Activated gamma-delta T cell (primary cell): Measurements from ENCODE around the gene HLCS.
"Not testable (repeated sequence)": the region's sequence is repeated elsewhere in the genome, so short reads cannot be mapped to it uniquely, and the experiment has no call there.

Source experiments
- DNase-seq: peaks from one replicate; lab custom pipeline; 2025; lab: John Stamatoyannopoulos, UW

HLCS gene

DNA sequence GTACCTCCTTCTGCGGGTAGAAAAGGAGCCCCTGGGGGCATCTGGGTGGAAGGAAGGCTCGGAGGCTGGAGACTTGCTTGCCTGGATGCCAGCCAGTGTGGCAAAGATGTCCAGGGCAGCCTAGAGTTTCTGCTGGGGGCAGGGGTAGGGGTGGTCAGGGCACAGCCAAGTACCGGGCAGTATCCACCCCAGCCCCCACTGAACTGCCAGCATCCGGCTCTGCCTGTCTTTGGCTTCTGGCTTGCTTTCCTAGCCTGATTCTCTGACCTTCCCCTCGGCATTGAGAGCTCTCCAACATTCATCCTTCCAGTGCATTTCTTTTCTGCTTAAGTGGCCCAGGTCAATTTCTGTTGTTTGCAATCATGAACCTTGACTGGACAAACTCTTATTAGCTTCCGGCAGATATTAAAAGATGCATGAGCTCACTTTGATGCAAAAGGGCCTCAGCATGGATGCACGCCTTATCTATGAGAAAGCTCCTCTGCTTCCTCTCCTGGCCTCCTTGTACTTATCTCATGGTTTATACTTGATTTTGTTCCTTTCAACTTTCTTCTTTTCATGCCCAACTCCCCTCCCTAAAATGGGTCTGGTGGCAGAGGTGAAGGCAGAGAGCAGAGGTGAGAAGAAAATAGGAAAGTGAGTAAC lies 116.9 kb downstream of the HLCS start:
- DNase-seq: no peak

DNA sequence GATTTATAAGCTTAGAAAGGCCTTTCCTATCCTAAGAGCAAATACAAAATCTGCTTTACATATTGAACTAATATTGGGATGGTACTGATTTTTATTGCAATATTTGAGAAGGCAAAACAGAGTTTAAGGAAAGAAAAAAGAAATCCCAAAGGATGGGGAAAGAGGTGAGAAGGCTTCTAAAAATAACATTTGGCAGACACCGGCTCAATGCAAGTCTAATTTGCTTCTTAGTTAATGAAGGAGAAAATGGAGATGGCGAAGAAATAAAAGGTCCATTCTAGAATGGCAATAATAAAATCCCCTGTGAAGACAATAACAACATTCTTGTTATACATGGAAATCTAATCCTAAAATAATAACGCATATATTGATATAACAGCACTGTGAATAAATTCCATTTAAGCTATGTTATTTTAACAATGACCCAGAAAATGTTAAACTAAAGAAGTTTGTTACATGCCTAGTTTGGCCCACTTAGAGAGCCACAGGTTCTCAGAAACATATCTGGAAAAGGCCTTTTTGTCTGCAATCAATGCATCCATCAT lies 117.7 kb downstream of the HLCS start:
- DNase-seq: no peak

DNA sequence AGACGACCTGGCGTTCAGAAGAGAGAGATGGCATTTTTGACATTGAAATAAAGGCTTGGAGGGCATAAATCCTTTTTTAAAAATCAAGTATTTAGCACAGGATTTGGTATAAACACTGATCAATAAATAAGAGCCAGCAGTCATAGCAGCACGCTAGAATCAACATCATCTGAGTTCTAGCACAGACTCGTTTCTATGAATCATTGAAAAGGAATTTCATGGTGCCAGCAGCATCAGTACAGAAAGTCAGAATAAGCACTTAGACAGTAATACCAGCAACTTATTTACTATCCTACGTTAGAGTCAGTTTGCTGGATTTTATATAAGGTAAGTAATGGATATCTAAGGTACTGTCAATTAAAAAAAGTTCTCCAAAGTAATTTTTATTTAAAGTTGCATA lies 119.3 kb downstream of the HLCS start:
- DNase-seq: no peak

DNA sequence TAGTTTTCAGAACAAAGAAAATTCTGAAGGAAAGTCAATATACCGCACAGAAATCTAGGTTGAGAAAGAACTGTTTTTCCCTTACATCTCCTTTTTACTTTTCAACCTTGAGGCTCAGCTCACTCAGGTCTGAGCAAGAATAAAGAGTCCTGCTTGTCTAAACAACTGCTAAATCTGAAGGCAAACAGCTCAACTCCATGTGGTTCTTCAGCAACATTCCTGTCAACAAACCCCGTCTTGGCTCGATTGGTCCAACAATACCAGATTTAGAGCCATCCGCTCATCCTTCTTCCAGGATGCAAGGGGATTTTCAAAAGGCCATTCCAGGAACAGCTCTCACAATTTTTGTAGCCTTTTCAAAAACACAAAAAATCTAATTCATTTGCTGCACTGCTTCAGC lies 119.8 kb downstream of the HLCS start:
- DNase-seq: no peak

DNA sequence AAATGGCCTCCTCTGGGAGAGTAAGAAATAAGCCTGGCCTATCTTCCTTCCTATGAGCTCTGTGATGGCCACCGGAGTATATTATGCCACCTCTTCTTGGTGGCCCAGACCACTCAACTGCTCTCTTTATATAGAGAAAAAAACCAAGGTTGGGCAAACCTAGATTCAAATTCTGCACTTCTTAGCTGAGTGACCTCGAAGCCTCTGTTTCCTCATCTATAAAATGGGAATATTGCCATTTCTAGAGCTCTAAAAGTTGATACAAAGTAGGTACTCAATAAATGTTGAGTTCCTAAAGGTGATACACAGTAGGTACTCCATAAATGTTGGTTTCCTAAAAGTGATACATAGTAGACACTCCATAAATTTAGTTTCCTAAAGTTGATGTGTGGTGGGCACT lies 120.7 kb downstream of the HLCS start:
- DNase-seq: no peak

DNA sequence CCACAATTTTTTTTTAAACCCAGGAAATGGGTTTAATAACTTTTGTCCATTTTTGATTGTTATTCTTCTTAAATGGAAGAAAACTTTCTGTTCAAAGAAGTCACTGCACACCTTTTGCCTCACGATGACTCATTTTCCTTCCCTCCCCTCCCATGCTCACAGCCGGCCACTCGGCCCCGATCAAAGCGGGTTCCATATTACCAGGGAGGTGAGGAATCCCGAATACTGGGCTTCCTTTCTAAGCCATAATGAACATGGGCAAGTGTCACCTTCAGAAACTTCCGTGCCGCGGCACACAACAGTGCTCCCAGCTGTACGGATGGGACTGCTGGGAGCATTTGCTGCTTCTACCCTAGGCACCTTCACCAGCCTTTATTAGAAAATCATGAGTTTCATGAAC lies 121.4 kb downstream of the HLCS start:
- DNase-seq: no peak

DNA sequence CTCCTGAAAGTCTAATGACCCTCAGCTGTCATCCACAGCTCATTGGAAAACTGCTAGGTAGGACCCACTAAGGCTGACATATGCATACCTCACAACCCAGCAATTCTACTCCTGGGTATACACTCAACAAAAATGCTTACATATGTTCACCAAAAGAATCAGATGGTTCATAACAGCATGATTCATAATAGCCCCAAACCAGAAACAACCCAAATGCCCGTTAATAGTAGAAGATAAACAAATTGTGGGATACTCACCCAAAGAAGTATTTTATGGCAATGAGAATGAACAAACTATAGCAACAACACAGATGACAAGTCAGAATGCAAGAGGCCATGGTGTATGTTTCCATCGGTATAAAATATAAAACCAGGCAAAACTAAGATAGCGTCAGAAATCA lies 124.6 kb downstream of the HLCS start:
- DNase-seq: no peak

DNA sequence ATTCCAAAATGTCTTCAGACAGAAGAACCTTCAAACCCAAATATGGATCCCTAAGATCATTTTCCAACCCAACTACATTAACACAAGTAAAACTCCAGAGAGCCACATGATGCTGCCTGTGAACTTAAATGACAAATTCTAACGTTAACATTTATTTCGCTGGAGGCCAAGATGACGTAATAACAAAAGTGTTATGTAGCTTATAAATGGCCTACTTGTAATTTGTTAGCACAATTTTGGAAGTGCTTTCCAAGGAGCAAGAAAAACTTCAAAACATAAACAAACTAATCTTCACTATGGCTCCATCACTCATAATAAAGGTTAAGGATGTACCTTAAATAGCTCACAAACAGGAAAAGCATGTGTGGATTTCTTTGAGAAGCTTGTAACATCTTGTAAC lies 126.7 kb downstream of the HLCS start:
- DNase-seq: no peak

DNA sequence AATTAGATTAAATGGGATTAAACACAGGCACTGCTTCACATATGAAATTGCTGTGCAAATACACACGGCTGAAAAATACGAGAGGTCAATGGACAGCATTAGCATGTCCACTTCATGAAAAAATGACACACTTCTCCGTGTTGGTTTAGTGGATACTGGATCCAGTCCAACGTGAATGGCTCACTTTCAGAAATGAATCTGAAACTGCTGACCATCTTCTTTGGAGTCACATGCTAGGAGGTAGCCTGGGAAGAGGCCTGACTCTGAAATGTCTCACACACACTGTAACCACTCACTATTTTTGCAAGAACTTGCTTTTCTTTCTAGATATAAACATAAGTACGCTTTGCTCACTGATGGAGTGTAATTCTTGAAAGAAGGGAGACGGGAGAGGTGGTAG lies 127.3 kb downstream of the HLCS start:
- DNase-seq: no peak

DNA sequence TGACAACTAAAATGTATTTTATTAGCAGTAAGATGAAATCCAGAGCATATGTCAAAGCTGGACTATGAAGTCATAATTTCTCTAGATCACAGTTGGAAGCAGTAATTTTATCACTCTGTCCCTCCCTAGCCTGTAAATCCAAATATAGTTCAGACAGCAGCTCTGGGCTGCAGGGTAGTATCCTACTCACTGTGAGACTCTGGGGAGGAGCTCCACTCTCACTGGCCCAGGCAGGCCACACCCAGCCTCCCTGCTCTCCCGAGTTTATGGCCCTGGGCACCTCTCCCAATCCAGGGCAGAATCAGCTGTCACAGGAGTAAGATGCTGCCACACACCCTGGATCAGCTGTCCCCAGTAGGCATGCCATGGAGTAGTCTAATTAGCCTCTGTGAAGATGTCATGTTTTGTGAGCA lies 131.1 kb downstream of the HLCS start:
- DNase-seq: no peak

DNA sequence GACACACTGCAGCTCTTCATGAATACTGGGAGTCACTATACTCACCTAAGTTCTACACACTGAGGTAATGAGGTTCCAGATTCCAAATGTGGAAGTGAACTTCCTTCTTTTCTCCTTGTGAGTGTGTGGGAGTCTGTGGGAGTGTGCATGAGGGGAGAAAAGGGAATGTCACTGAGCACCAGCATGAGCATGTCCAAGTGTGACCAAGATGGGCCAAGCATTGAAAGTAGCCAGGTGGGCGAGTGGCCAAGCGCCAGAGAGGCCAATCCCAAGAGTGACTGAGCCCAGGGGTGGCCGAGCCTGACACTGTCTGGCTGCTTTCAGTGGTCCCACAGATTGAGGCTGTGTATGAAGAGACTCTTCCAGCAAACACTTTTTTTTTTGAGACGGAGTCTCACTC lies 132.3 kb downstream of the HLCS start:
- no peak for DNase-seq

DNA sequence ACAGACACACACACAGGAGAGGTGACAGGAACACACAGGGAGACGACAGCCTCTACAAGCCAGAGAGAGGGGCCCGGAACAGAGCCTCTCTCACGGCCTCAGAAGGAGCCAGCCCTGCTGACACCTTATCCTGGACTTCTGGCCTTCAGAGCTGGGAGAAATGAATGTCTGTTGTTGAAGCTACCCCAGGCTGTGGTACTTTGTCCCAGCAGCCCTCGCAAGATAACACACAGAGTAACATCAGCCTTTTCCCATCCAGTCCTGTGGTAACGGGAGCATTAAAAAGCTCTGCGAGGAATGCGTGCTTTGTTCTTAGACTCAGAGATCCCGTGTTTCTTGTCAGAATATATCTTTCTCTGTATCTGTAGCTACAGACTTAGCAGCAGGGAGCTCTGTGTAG lies 136.4 kb downstream of the HLCS start:
- no peak for DNase-seq

DNA sequence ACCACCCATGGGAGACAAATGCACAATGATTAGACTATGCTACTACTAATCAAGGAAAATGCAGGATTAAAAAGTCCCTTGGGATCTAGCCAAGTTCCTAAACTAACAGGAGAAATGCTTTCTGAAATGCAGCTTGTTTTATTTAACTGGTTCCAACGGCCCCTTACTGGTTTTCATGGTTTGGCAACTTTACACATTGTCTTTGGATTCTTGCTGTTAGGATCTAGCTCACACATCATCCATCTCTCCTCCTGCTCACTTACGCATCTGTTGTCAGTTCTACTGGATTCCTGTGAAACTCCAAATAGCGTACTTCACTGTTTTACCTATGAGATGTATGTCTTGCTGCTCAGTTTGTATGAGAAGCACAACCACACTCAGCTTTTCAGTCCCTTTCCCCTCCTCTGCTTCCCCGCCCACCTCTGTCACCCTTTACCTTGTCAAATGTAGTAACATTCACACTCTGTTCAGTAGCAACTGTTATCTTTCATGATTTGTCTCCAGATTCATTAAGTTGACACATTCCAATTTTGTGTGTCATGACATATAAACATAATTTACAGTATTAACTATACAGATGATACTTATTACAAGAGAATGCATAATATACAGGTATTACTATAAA lies 137.5 kb downstream of the HLCS start:
- DNase-seq: no peak

DNA sequence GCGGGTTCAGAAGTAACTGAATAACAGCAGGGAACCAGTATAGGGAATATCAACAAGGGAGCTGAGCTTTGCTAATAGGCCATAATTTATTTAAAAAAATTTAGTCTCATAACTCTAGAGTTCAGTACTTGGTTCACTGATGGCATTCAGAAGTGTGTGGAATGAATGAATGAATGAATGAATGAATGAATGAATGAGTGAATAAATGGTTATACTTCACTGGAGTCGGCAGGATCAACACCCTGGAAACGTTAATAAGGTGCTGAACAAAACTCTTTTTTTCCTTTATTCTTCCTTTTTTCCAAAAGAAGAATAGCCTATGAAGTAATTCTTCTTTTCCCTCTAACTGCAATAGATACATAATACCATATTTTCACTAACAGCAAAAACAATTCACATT lies 138.3 kb downstream of the HLCS start:
- no peak for DNase-seq

DNA sequence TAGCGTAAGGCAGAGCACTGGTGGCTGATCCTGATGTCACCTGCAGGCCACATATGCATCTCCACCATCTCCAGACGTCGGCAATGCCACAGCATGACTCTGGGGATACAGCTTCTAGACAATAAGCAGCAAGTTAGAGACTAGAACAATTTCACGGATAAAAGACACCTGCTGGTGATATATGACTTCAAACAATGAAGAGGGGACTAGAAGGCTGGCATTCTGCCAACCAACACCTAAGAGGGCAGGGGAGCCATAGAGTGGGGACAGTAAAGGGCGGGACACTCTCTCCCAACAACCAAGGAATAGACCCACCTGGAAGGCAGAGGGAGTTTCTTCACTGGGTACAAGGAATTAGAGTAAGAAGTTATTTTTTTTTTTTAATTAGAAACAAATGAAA lies 140.8 kb downstream of the HLCS start:
- DNase-seq: no peak

DNA sequence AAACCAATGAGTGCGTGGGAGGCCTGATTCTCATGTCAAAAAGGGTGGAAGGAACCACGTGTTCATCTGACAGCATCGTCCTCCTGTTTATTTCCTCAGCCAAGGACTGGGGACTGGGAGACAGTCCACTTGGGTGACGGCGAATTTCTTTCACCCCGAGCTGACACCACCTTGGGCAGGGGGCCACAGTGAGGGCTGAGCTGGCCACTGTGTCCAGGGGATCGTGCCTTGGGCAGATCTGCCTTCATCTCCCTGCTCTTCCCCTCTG lies 145.5 kb downstream of the HLCS start:
- no peak for DNase-seq

DNA sequence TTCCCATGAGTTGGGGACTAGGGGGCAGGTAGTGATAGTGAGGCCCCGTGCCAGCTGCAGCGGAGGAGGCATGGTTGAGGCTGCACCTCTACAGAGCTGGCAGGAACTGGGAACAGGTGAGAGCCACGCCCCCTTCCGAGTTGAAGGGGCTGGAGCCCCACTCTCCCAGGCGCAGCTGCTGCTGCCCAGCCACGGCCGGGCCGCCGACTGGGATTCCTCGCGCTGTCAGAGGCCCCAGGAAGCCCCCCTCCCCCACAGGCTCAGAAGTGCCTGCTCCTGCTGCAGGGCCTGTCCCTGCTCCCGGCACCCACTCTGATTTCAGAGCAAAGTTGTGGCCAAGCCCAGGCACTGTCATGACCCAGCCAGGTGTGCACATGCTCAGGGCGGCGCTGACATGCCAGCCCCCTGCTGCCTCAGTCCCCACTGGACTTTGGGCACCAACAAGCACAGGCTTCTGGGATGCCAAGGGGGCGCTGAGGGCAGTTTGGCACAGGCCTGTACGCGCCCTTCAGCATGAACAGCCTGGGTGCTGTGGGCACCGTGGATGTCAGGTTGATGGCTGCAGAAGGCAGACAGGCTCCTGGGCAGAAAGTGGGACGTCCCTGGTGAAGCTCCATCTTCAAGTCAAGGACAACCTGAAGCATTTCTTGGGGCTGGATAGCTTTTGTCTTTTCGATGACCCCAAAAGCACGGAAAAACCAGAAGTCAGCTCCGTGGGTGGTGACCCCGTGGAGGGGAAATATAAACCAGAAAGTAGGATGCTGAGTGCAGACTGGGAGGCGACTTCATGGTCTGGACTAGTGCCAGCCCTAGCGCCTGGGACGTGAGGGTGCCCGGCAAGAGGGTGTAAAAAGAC lies 146.1 kb downstream of the HLCS start:
- DNase-seq: no peak

DNA sequence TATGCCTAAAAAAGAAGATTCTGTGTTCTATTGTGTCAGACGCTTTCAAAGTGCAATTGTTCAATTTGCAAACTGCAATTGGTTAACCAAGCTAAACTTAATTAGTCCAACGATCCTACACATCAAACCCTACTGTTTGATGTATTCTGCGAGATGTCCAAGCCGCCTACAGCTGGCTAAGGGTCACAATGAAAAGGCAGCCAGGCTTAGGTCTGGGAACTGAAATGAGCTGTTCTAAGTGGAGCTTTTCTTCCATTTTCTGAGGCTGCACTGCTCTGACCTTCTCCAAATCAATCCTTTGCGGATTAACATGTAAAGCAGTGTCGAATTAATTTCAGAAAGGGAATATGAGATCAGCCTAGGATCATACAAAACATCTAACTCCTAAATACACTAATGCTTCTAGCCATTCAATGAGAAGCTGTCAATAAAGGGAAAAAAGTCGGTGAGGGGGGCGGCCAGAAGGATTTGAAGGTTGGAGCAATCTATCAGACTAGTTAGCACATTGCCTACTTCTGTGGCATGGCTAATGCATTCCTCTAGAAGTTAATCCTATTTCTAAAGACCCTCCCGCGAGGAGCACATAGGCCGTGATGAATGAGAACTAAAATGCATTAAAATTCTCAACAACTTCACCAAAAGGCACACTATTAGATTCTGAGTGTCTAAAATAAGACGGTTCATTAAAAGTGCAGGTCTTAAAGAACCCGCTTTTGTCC lies 148.6 kb downstream of the HLCS start:
- DNase-seq: no peak

DNA sequence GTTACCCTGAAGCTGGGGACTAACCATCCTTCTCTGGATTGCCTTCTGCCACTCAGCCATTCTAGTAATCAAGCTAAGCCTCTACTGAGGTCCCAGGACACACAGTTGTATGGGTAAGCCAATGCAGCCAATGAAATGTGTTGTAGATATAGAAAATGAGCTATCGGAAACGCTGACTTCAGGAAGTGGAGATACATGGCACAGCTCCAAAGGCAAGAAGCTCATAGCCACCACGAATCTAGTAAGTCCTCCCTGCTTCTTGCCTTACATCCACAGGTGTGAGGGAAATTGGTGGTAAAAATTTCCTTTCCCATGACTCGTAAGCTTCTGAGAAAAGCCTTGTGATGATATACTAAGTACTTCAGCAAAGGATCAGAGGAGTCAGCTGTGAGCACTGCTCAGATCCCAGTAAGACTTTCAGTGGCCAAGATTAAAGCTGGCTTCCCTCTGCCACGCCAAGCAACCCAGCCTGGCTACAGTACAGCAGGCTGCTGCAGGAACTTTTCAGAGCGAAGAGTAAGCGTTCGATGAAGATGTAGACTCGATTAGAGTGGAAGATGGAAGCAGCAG lies 149.8 kb downstream of the HLCS start:
- DNase-seq: no peak

DNA sequence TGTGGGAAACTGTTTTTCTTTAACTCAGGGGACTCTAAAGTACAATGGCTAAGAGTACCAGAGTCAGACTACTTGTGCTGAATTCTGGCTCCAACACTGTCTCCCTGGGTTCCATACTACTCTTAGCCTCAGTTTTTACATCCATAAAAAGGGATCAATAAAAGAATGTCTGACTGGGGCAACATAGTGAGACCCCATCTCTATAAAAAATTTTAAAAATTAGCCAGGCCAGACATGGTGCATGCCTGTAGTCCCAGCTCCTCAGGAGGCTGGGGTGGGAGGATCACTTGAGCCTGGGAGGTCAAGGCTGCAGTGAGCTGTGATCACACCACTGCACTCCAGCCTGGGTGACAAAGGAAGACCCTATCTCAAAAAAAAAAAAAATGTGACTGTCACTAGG lies 150.4 kb downstream of the HLCS start:
- not testable (repeated sequence) for DNase-seq

DNA sequence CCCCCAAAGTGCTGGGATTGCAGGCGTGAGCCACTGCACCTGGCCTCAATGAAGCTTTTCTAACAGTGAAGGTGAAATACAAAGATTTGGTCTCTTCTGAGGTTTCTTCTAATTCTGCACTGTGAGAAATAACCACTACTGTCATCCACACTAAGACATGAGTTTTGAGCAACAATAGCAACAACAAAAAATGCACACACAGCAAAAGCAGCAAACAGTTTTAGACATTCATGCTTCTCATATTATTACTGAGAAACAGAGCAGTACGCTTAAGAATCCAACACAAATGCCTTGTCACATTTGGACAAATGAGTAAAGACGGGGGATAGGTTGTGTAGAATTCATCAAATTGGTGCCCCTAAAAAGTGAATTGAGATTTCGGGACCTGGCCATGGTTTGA lies 151.2 kb downstream of the HLCS start:
- DNase-seq: no peak

DNA sequence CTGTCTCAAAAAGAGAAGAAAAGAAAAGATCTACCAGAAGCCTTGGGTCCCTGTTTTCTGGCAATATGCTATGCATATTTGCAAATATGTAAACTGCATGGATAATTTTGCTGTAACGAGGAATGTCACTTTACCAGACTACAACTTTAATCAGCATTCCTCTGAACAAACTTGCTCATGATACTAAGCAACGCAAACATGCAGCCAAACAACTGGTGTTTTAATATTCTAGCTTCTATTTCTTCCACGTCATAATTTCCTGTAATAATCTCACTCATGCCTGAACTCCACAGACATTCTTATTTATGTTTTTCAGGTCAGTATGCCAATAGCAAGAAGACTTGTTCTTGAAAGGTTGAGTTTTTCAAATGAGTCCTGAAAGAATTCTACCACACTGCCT lies 153.4 kb downstream of the HLCS start:
- DNase-seq: no peak
